Measurements from ENCODE around the gene TIMM10B.

Gene TIMM10B

GRCh38 chr11:6473451-6474412 is 7.6 kb upstream of the TIMM10B start, which contains the start of gene TRIM3:
TRIM3 (minus strand) TSS chr11:6473941; CDS start chr11:6465695, 8,246 bp downstream.
- peak; percentile 75 for DNase-seq

- DNase-seq = no peak
Measured at GRCh38 chr11:6474413-6474792, 6.9 kb upstream of the TIMM10B start.

- no peak for DNase-seq
Measured at GRCh38 chr11:6474806-6475500, 6.3 kb upstream of the TIMM10B start.

GRCh38 chr11:6475936-6476335 is 5.4 kb upstream of the TIMM10B start:
- no peak for DNase-seq

DNA sequence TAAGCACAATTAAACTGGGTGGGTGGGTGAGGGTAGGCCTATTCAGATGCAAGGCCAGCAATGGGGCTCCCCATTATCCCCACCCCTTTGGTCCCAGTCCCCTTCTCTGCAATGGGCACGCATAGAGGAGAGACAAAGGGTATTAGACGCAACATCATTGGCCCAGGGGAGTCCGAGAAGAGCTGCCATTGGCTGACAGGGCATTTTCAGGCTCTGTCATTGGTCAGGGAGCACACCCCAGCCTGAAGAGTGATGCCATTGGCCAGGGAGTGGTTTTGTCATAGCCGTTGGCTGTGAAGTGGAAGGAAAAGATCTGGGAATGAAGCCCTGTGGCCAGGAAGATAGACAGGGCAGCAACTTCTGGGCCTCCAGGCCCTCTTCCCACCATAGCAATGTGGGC is 4.7 kb upstream of the TIMM10B start:
- DNase-seq = no peak

DNA sequence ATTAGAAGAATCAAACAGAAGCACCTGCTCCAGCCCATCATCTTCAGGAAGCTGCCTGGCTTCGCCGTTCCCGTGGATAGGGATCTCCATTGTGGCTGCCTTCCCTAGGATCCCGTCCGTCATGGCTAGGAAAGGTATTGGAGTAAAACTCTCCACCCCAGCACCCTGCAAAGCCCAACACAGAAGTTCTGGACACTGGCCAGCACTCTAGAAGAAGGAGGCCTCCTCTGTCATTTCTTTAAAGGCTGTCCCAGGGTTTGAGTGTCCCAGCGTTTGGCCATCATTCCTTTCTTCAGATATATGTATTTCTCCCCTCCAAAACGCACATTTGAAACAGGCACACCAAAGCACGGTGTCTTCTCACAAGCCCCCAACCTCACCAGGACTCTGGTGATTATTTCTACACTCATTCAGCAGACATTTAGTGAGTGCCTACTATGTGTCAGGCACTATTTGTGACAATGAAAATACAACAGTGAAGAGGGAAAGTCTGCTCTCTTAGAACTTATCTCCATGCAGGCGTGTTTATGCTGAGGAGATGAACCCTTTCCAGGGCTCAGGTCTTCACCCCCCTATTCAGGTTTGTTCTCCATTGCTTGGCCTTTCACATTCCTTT is 894 bp upstream of the TIMM10B start:
- no peak for DNase-seq

GRCh38 chr11:6481924-6482275 is 599 bp downstream of the TIMM10B start:
- DNase-seq = no peak

- no peak for DNase-seq
Measured at GRCh38 chr11:6482441-6482840, 1.1 kb downstream of the TIMM10B start.

GRCh38 chr11:6483015-6483414 is 1.7 kb downstream of the TIMM10B start:
- DNase-seq = no peak

- no peak for DNase-seq
Measured at GRCh38 chr11:6485661-6486060, 4.4 kb downstream of the TIMM10B start.

DNA sequence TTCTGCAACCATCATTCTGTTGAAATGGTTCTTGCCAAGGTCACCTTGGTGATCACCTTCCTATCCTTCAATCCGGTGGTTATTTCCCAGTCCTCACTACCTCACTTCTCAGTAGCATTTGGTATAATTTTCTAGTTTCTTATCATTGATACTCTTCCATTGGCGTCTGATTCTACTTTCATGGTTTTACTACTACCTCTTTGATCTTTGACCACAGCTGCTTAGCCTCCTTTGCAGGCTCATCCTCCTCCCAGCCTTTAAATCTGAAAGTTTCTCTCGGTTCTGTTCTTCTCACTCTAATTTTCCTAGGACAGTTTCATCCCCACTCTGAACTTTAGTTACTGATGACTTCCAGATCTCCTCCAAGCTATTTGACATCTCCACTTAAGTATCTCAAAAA is 5.0 kb downstream of the TIMM10B start:
- DNase-seq = peak; percentile 18

- no peak for DNase-seq
Measured at GRCh38 chr11:6486938-6487337, 5.6 kb downstream of the TIMM10B start.

GRCh38 chr11:6488342-6488741 is 7.0 kb downstream of the TIMM10B start:
- DNase-seq = no peak

GRCh38 chr11:6488821-6489220 is 7.5 kb downstream of the TIMM10B start:
- DNase-seq = no peak

DNA sequence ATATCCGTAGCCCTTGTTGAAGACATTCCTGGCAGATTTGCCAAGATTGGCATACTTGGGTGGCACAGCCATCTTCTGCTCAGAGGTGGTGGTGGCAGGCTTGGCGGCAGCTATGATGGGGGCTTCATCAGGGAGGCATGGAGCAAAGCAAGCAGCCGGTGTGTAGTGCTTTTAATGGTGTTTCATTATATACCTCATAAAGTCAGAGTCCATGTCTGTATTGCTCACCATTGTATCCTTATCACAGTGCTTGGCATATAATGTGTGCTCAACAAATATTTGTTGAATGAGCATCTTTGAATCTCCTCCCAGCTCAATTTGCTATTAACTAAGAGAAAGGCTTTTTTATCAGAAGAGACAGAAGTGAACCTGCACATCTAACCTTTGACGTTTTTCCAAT is 8.0 kb downstream of the TIMM10B start:
- no peak for DNase-seq

GRCh38 chr11:6497069-6497839 is 16.0 kb downstream of the TIMM10B start, which contains the start of gene DNHD1:
DNHD1 (plus strand) TSS chr11:6497280; CDS start chr11:6498216, 936 bp downstream.
- no peak for DNase-seq

GRCh38 chr11:6498121-6498520 is 16.8 kb downstream of the TIMM10B start:
- no peak for DNase-seq

GRCh38 chr11:6498544-6498943 is 17.2 kb downstream of the TIMM10B start:
- DNase-seq = no peak

DNA sequence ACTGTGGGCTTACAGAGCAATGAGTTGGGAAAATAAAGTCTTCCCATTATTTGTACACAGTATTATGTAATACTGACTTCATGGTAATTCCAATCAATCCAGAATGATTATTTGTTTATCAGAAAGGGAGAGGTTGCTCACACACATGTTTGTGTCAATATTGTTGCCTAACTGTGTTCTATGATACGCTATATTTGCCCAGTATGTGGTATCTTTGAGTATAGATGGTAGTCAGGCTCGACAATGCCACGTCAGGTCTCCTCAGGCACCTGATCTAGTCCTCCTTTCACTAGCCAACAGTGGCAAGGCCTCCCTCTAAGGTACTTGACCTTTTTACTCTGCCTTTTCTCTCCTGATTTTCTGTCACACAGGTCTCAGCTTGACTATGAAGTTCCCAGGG is 21.1 kb downstream of the TIMM10B start:
- DNase-seq = no peak

GRCh38 chr11:6504166-6504565 is 22.9 kb downstream of the TIMM10B start:
- DNase-seq = no peak

DNA sequence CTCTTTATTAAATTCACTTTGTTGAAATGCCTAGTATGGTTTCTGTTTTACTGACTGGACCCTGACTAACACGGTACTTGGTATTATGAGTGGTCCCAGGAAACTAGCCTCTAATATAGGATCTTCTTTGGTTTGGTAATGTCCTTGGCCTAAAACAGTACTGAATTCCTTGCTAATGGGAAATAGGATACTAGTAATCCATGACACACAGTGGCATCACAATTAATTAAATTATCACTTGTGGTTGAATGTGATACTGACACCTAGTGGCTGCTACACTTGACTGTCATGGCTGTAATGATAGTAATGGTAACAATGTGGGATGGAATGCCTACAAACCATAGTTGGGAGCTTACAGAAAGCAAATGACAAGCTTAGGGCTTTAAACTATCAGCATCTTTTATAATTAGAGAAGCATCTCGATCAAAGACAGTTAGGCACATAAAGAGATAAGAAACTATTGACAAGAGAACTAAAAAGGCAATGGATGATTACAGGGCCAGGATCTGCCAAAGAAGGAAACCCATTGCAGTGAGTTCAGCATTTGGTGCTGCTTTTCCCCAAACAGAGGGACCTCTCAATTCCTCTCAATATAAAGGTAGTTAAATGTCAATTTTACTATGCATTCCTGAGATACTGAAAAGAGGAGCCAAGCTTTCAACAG is 24.4 kb downstream of the TIMM10B start:
- peak; percentile 30 for DNase-seq

DNA sequence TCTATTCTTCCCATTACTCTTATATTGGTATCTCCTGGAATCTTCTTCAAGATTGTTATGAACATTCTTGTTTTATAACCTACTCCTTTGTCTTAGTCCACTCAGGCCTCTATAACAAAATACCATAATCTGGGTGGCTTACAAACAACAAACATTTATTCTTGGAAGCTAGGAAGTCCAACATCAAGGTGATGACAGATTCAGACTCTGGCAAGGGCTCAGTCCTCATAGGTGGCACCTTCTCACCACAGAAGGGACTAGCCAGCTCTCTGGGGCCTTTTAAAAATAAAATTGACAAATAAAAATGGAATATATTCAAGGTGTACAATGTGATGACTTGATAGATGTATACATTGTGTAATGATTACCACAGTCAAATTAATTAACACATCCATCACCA is 35.6 kb downstream of the TIMM10B start:
- DNase-seq = no peak

All from activated CD4-positive, alpha-beta T cell treated with anti-CD3 and anti-CD28 coated beads, Interleukin-10, Interleukin-2, amounts not matched to agents 100 ng/mL and 50 ng/mL, durations not matched to agents 16 hours and 8 hours (primary cell).